OCI-LY1 (cell line): ENCODE data around the gene TUBA3C.

Experiments
- CTCF ChIP-seq: fragments of 200-600 bp; sonication (generic), shearing (Covaris generic); IDR thresholded peaks from 2 replicates; pipeline ENCODE4 v1.5.1; 2017; ENCODE audit warnings: mild to moderate bottlenecking, antibody characterized with exemption, low read length, moderate library complexity, mixed read lengths
- EZH2 ChIP-seq: fragments of 200-600 bp; sonication (generic), shearing (Covaris generic); IDR thresholded peaks from 2 replicates; pipeline ENCODE4 v1.8.0; 2017; ENCODE audit warnings: borderline replicate concordance, mixed run types, mild to moderate bottlenecking, antibody characterized with exemption, low read length, moderate library complexity, mixed read lengths

- TF ChIP-seq CTCF (no peak), EZH2 (no peak)
Observed at GRCh38 chr13:19158526-19159174, 23.0 kb downstream of the TUBA3C start.
